Fibroblast of lung (primary cell): ENCODE measurements around the gene PAFAH1B1. TPM values are rescaled to one million over a fixed set of nuclear protein-coding genes. Genes with fewer than 3 reads are reported as not detected.
A peak's percentile ranks its signal among the peaks of the same experiment; 100 is the strongest.

Experiments
- DNase-seq, 2 donors: peaks; one replicate each; pipeline versions ENCODE4 v3.0.0 to v3.0.0-alpha.2; 2010; ENCODE audit warnings: low read depth in 2 of 2
- H2AFZ ChIP-seq: 2 replicates; pipeline ENCODE4 v1.5.1; 2012; ENCODE audit warnings: low read length, control low read depth, inconsistent platforms
- H3K27ac ChIP-seq: 2 replicates; pipeline ENCODE4 v1.5.1; 2011; ENCODE audit warnings: low read length, control low read depth; ENCODE audit not compliant: insufficient read depth
- H3K27me3 ChIP-seq: 2 replicates; pipeline ENCODE4 v1.5.1; 2011; ENCODE audit warnings: mild to moderate bottlenecking, low read length; ENCODE audit not compliant: control insufficient read depth, insufficient read depth
- H3K36me3 ChIP-seq: 2 replicates; pipeline ENCODE4 v1.5.1; 2011; ENCODE audit warnings: low read length; ENCODE audit not compliant: control insufficient read depth, insufficient read depth
- H3K4me1 ChIP-seq: 2 replicates; pipeline ENCODE4 v1.5.1; 2011; ENCODE audit warnings: low read length; ENCODE audit not compliant: control insufficient read depth, insufficient read depth; ENCODE audit errors: extremely low read depth
- H3K4me2 ChIP-seq: 2 replicates; pipeline ENCODE4 v1.5.1; 2011; ENCODE audit warnings: low read length, control low read depth; ENCODE audit not compliant: insufficient read depth; ENCODE audit errors: extremely low read depth
- H3K4me3 ChIP-seq, 4 experiments: fragments of 200-600 bp in 1 of 4; sonication (generic) in 1 of 4; replicated peaks in 1 of 4; 2 replicates each; pipeline ENCODE4 v1.5.1; 2011 to 2016; ENCODE audit warnings: low read length in 4 of 4, low read depth in 3 of 4, mild to moderate bottlenecking in 3 of 4, control low read depth in 2 of 4, inconsistent platforms in 1 of 4, mixed read lengths in 1 of 4; ENCODE audit not compliant: insufficient read depth in 1 of 4; ENCODE audit errors: control extremely low read depth in 1 of 4
- H3K79me2 ChIP-seq: 2 replicates; pipeline ENCODE4 v1.5.1; 2012; ENCODE audit warnings: mild to moderate bottlenecking, low read length, inconsistent platforms; ENCODE audit not compliant: control insufficient read depth, insufficient read depth
- H3K9ac ChIP-seq: 2 replicates; pipeline ENCODE4 v1.5.1; 2011; ENCODE audit warnings: mild to moderate bottlenecking, low read length, control low read depth; ENCODE audit not compliant: insufficient read depth
- H3K9me3 ChIP-seq: 2 replicates; pipeline ENCODE4 v1.5.1; 2012; ENCODE audit warnings: low read depth, low read length; ENCODE audit not compliant: control insufficient read depth, insufficient read depth
- H4K20me1 ChIP-seq: 2 replicates; pipeline ENCODE4 v1.5.1; 2011; ENCODE audit warnings: low read length; ENCODE audit not compliant: control insufficient read depth, insufficient read depth; ENCODE audit errors: extremely low read depth
- CTCF ChIP-seq, 2 donors: IDR thresholded peaks in 1 of 2; conservative IDR thresholded peaks in 1 of 2; 1 replicate in 1 of 2; 2 replicates in 1 of 2; pipeline ENCODE4 v1.5.1; 2011 to 2012; ENCODE audit warnings: low read length in 2 of 2, control low read depth in 1 of 2, inconsistent platforms in 1 of 2, low read depth in 1 of 2, mild to moderate bottlenecking in 1 of 2
- EZH2 ChIP-seq: IDR thresholded peaks from 2 replicates; pipeline ENCODE4 v1.5.1; 2012; ENCODE audit warnings: low read length, control low read depth, mild to moderate bottlenecking; ENCODE audit errors: missing control alignments
- polyA plus RNA-seq, 2 donors: library from polyadenylated mRNA; depleted of rRNA in 1 of 2; stranded (reverse) in 1 of 2; unstranded in 1 of 2; fragments of >200 nt; gene quantifications; 2 replicates each; pipeline ENCODE4 v1.2.1, GENCODE V29; 2011 to 2012; ENCODE audit warnings: missing spikeins in 1 of 2
- total RNA-seq: library from RNA; depleted of rRNA; stranded (reverse); fragments of >200 nt; gene quantifications from 2 replicates; pipeline ENCODE4 v1.2.1, GENCODE V29; 2014

Gene PAFAH1B1
- total and polyA plus RNA-seq, 2 donors (not counting 1 experiment from before 2014, with no cell fraction given) = 107 to 108 TPM

GRCh38 chr17:2706911-2707510, 113.6 kb downstream of the PAFAH1B1 start:
- H3K36me3 ChIP-seq = peaks cover 4% of the 10 kb centered on the region
- no peaks in the 10 kb centered on the region for H3K27me3 ChIP-seq
- H3K4me2 ChIP-seq = no peak overlapping the region
- H3K27ac ChIP-seq = no peak overlapping the region
- TF ChIP-seq EZH2 (no peak), CTCF (conservative IDR thresholded peaks at IDR 0.05 in 1 of 2, IDR thresholded peaks at IDR 0.05 in 1 of 2; ENCODE audit: low read depth in 1 of 2, low read length in 2 of 2) (no peak)
- H2AFZ ChIP-seq = no peak overlapping the region
- H3K4me1 ChIP-seq = peaks cover 19% of the 10 kb centered on the region
- H3K79me2 ChIP-seq = peaks cover 74% of the 10 kb centered on the region
- no peak overlapping the region for H3K9ac ChIP-seq
- no peaks in the 10 kb centered on the region for H3K9me3 ChIP-seq
- no peak for DNase-seq
- no peak overlapping the region for H3K4me3 ChIP-seq
- peaks cover 3% of the 10 kb centered on the region for H4K20me1 ChIP-seq

- TF ChIP-seq EZH2 (no peak), CTCF (conservative IDR thresholded peaks at IDR 0.05 in 1 of 2, IDR thresholded peaks at IDR 0.05 in 1 of 2; ENCODE audit: low read depth in 1 of 2, low read length in 2 of 2) (peak; percentile 23 to 49)
- no peaks in the 10 kb centered on the region for H3K9me3 ChIP-seq
- peak overlapping the region; percentile 44 for H3K4me2 ChIP-seq
- H3K27me3 ChIP-seq = no peaks in the 10 kb centered on the region
- H3K9ac ChIP-seq = peak overlapping the region; percentile 16
- peaks cover 19% of the 10 kb centered on the region for H3K4me1 ChIP-seq
- H3K27ac ChIP-seq = no peak overlapping the region
- DNase-seq = peak in 1 of 2 donors; percentile 31
- peaks cover 74% of the 10 kb centered on the region for H3K79me2 ChIP-seq
- H4K20me1 ChIP-seq = peaks cover 3% of the 10 kb centered on the region
- no peak overlapping the region for H2AFZ ChIP-seq
- H3K4me3 ChIP-seq = no peak overlapping the region
- peaks cover 4% of the 10 kb centered on the region for H3K36me3 ChIP-seq
Measured at GRCh38 chr17:2707721-2708584, 114.5 kb downstream of the PAFAH1B1 start.

GRCh38 chr17:2708585-2709182, 115.2 kb downstream of the PAFAH1B1 start:
- no peaks in the 10 kb centered on the region for H3K27me3 ChIP-seq
- no peak overlapping the region for H3K27ac ChIP-seq
- TF ChIP-seq EZH2 (no peak), CTCF (conservative IDR thresholded peaks at IDR 0.05 in 1 of 2, IDR thresholded peaks at IDR 0.05 in 1 of 2; ENCODE audit: low read depth in 1 of 2, low read length in 2 of 2) (no peak)
- no peaks in the 10 kb centered on the region for H3K9me3 ChIP-seq
- no peak overlapping the region for H2AFZ ChIP-seq
- H3K4me2 ChIP-seq = no peak overlapping the region
- H3K79me2 ChIP-seq = peaks cover 74% of the 10 kb centered on the region
- H3K4me1 ChIP-seq = peaks cover 19% of the 10 kb centered on the region
- no peak overlapping the region for H3K4me3 ChIP-seq
- H3K9ac ChIP-seq = no peak overlapping the region
- H4K20me1 ChIP-seq = peaks cover 3% of the 10 kb centered on the region
- no peak for DNase-seq
- peaks cover 3% of the 10 kb centered on the region for H3K36me3 ChIP-seq
